OCI-LY3 (cell line): Measurements from ENCODE around the gene CPO.

Source experiments
- EZH2phosphoT487 ChIP-seq: fragments of 200-600 bp; shearing (Covaris generic); IDR thresholded peaks from 2 replicates; pipeline ENCODE4 v1.6.1; 2018; ENCODE audit warnings: antibody characterized with exemption, mixed run types, low read depth
- TF ChIP-seq, protein P1 (sequence below): fragments of 200-600, 300-600 bp; sonication (generic); IDR thresholded peaks from 2 replicates; pipeline ENCODE4 v1.5.1; 2014; ENCODE audit warnings: antibody characterized with exemption, low read length, low read depth

DNA sequence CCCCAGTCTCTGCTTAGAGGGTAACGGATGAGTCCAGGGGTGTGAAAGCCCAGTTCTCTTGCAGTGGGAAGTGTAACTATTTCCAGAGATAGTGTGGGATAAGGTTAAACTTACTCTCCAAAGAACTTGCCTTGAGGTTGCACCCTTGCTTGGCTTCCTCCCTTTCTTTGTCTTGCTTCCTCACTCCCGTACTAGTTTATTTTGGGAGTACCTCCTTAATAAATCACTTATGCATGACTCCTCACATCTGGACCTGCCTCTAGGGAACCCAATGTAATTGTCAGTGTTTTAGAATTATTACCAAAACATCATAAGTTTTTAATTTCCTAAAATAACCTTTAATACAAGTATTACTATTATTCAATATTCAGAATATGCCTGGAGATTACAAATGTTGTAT is 35.2 kb downstream of the CPO start:
- TF ChIP-seq, protein P1, sequence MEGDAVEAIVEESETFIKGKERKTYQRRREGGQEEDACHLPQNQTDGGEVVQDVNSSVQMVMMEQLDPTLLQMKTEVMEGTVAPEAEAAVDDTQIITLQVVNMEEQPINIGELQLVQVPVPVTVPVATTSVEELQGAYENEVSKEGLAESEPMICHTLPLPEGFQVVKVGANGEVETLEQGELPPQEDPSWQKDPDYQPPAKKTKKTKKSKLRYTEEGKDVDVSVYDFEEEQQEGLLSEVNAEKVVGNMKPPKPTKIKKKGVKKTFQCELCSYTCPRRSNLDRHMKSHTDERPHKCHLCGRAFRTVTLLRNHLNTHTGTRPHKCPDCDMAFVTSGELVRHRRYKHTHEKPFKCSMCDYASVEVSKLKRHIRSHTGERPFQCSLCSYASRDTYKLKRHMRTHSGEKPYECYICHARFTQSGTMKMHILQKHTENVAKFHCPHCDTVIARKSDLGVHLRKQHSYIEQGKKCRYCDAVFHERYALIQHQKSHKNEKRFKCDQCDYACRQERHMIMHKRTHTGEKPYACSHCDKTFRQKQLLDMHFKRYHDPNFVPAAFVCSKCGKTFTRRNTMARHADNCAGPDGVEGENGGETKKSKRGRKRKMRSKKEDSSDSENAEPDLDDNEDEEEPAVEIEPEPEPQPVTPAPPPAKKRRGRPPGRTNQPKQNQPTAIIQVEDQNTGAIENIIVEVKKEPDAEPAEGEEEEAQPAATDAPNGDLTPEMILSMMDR, result no peak
- TF ChIP-seq EZH2phosphoT487, result no peak
